Parathyroid adenoma (tissue), 2 donors: Measurements from ENCODE around the gene MGAT4A.
A peak's percentile ranks its signal among the peaks of the same experiment; 100 is the strongest.

ENCODE experiments used
- H2AFZ ChIP-seq: fragments of 300-600 bp; sonication (generic); one replicate; pipeline ENCODE4 v1.7.0; 2017; ENCODE audit warnings: antibody characterized with exemption, mild to moderate bottlenecking
- H3K27ac ChIP-seq: fragments of 300-600 bp; sonication (generic); one replicate; pipeline ENCODE4 v1.7.0; 2017
- H3K27me3 ChIP-seq: fragments of 300-600 bp; sonication (generic); one replicate; pipeline ENCODE4 v1.7.0; 2017; ENCODE audit warnings: low read length; ENCODE audit not compliant: control insufficient read depth, insufficient read depth
- H3K36me3 ChIP-seq: fragments of 300-600 bp; sonication (generic); one replicate; pipeline ENCODE4 v1.7.0; 2017; ENCODE audit warnings: low read length; ENCODE audit not compliant: control insufficient read depth, insufficient read depth
- H3K4me1 ChIP-seq: fragments of 300-600 bp; sonication (generic); one replicate; pipeline ENCODE4 v1.7.0; 2017; ENCODE audit warnings: control low read depth
- H3K4me2 ChIP-seq: fragments of 300-600 bp; sonication (generic); one replicate; pipeline ENCODE4 v1.7.0; 2017; ENCODE audit warnings: low read length
- H3K4me3 ChIP-seq: fragments of 300-600 bp; sonication (generic); one replicate; pipeline ENCODE4 v1.7.0; 2017; ENCODE audit warnings: low read depth, low read length
- H3K79me2 ChIP-seq: fragments of 300-600 bp; sonication (generic); one replicate; pipeline ENCODE4 v1.7.0; 2017; ENCODE audit warnings: control low read depth
- H3K9ac ChIP-seq: fragments of 300-600 bp; sonication (generic); one replicate; pipeline ENCODE4 v1.7.0; 2017; ENCODE audit warnings: mild to moderate bottlenecking
- H3K9me3 ChIP-seq: fragments of 300-600 bp; sonication (generic); one replicate; pipeline ENCODE4 v1.7.0; 2017; ENCODE audit warnings: low read length; ENCODE audit not compliant: control insufficient read depth
- TF ChIP-seq, protein P1 (sequence below): fragments of 300-600 bp; sonication (generic); IDR thresholded peaks from one replicate; pipeline ENCODE4 v1.7.0; 2017; ENCODE audit warnings: antibody characterized with exemption, mild to moderate bottlenecking
- donor health status: primary hyperparathyroidism.

MGAT4A gene

DNA sequence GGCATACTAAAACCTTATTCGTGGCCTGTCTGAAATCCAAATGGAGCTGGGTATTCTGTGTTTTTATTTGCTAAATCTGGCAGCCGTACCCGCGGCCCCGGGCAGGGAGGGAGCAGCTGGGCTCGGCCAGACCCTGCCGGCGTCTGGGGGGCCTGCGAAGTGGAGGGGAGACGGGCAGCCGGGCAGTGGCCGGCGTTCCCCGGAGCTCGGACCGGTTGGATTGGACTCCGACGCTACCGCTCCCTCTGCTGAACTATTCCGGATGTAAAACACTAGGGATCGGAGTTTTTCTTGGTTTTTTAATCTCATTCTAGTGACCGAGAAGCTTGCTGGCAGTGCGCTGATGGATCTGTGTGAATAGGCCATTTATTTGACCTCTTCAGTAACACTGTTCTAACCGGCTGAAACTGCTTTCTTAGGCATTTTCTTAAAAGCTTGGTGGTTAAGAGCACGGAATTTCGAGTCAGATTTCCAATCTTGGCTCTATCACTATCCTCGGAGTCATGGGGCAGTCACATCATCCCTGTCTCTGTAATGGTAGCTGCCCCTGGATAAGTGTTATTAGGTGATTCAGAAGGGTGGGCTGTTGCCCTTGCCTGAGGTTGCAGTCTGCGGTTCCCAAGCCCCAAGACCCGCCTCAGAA, 121.8 kb downstream of the MGAT4A start:
- Histone ChIP-seq H3K4me2 (peak overlapping the region; percentile 77), H3K4me1 (peaks cover 24% of the 10 kb centered on the region), H3K27ac (peak overlapping the region; percentile 90), H2AFZ (peak overlapping the region; percentile 93), H3K9ac (peak overlapping the region; percentile 92), H3K27me3 (no peaks in the 10 kb centered on the region), H3K79me2 (peaks cover 50% of the 10 kb centered on the region), H3K4me3 (peak overlapping the region; percentile 84), H3K36me3 (no peaks in the 10 kb centered on the region), H3K9me3 (no peaks in the 10 kb centered on the region)
- TF ChIP-seq, protein P1, sequence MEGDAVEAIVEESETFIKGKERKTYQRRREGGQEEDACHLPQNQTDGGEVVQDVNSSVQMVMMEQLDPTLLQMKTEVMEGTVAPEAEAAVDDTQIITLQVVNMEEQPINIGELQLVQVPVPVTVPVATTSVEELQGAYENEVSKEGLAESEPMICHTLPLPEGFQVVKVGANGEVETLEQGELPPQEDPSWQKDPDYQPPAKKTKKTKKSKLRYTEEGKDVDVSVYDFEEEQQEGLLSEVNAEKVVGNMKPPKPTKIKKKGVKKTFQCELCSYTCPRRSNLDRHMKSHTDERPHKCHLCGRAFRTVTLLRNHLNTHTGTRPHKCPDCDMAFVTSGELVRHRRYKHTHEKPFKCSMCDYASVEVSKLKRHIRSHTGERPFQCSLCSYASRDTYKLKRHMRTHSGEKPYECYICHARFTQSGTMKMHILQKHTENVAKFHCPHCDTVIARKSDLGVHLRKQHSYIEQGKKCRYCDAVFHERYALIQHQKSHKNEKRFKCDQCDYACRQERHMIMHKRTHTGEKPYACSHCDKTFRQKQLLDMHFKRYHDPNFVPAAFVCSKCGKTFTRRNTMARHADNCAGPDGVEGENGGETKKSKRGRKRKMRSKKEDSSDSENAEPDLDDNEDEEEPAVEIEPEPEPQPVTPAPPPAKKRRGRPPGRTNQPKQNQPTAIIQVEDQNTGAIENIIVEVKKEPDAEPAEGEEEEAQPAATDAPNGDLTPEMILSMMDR = no peak

DNA sequence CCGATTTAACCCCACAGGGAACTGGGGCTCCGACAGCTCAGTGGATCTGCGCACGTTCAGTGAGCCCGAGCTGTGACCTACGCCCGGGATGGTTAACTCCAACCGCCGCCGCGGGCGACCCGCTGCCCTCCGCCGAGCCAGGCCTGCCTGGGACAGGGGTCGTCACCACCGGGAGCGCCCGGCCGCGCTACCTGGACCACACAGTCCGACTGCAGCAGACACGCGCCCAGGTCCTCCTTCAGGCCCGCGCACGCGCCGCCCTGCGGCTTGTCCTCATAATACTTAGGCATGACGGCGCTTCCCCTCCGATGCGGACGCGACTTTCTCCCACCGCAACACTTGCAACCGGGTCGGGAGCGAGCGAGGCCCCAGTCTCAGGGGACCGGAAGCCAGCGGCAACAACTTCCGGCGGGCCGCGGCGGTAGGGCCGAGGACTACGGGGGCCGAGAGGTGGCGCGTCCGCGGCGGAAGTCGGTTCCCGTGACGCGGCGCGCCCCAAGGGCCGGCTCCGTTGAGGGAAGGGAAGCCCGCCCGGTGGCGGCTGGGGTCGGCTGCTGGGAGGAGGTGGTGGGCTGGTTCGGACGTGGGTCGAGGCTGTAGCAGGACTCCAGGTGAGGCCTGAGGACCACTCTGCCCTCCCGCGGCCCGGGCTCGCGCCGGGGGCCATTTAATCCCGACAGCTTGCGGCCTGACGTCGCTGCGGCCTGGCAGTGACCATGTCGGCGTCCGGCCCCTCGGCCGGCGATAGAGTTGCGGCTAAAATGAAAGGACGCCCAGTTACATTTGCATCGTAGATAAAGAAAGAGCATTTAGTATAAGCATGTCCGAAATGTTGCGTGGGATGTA, 122.6 kb downstream of the MGAT4A start, which contains the start of the genes COA5 and UNC50:
TSS of gene COA5 (minus strand) at position 397 of the 846 bp plus-strand sequence. CDS start at position 290, 107 bp downstream.
TSS of gene UNC50 (plus strand) at position 474 of the 846 bp plus-strand sequence. CDS start 1,171 bp downstream, outside the sequence.
- peak within 1 kb of the TSS; percentile 93 for H2AFZ ChIP-seq
- H3K4me2 ChIP-seq = peak within 1 kb of the TSS; percentile 77
- H3K79me2 ChIP-seq = peaks cover 45% of the 10 kb centered on the region
- TF ChIP-seq, protein P1 = peak; percentile 21
- H3K36me3 ChIP-seq = no peaks in the 10 kb centered on the region
- peak within 1 kb of the TSS; percentile 90 for H3K27ac ChIP-seq
- peak within 1 kb of the TSS; percentile 84 for H3K4me3 ChIP-seq
- no peaks in the 10 kb centered on the region for H3K27me3 ChIP-seq
- no peaks in the 10 kb centered on the region for H3K9me3 ChIP-seq
- peaks cover 24% of the 10 kb centered on the region for H3K4me1 ChIP-seq
- peak within 1 kb of the TSS; percentile 92 for H3K9ac ChIP-seq

DNA sequence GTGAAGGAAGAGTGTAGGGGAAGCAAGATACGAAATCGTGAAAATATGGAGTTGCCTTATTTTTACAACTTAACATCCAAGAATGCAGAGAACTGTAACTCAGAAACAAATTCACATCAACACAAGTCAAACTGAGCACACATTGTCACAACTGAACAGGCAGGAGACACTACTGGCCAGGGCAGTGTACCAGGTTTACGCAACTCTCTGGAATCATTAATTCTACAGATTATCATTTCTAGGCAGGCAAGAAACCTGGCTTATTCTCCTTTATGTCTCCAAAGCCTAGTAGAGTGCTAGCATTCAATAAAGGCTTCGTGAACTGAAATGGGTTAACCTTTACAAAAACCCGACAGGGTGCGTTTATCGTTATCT, 123.2 kb downstream of the MGAT4A start:
- Histone ChIP-seq H3K4me1 (peaks cover 24% of the 10 kb centered on the region), H3K4me2 (peak overlapping the region; percentile 77), H3K9ac (peak overlapping the region; percentile 92), H2AFZ (peak overlapping the region; percentile 93), H3K27me3 (no peaks in the 10 kb centered on the region), H3K79me2 (peaks cover 44% of the 10 kb centered on the region), H3K36me3 (no peaks in the 10 kb centered on the region), H3K9me3 (no peaks in the 10 kb centered on the region), H3K4me3 (peak overlapping the region; percentile 84), H3K27ac (peak overlapping the region; percentile 90)
- TF ChIP-seq, protein P1 = no peak

DNA sequence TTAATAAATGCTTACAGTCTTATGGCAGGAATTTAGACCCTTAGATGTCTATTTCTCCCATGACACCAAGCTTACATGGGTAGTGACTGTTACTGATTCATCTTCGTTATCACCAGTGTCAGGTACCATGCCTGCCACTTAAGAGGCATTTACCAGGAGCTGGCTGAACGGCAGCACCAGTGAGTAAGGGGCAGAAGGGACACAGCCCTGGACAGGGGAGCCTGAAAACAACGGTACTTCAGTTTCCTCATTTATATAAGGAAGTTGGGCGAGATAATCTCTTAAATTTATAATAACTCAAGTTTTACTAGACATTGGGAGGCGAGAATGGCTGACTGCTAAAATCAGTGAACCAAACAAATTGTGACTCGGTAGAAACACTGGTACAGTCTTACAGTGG, 123.8 kb downstream of the MGAT4A start:
- TF ChIP-seq, protein P1 = no peak
- no peaks in the 10 kb centered on the region for H3K36me3 ChIP-seq
- peaks cover 42% of the 10 kb centered on the region for H3K79me2 ChIP-seq
- peak overlapping the region; percentile 77 for H3K4me2 ChIP-seq
- H3K4me1 ChIP-seq = peaks cover 24% of the 10 kb centered on the region
- H3K4me3 ChIP-seq = peak overlapping the region; percentile 84
- H3K9me3 ChIP-seq = no peaks in the 10 kb centered on the region
- H3K27me3 ChIP-seq = no peaks in the 10 kb centered on the region
- no peak overlapping the region for H3K9ac ChIP-seq
- H3K27ac ChIP-seq = no peak overlapping the region
- no peak overlapping the region for H2AFZ ChIP-seq
